K562 (cell line): ENCODE data around the gene TENM3.

Source experiments
- CC2D1A ChIP-seq: fragments of 450-650 bp; IDR thresholded peaks from 2 replicates; pipeline ENCODE4 v1.6.1; 2017; ENCODE audit warnings: mild to moderate bottlenecking
- EP300 ChIP-seq: IDR thresholded peaks from 2 replicates; pipeline ENCODE4 v1.6.1; 2012; ENCODE audit warnings: low read length, improper control_type of control experiment
- FOS ChIP-seq: IDR thresholded peaks from 3 replicates; pipeline ENCODE4 v1.6.1; 2011; ENCODE audit not compliant: insufficient read length; ENCODE audit errors: extremely low read depth
- POLR2A ChIP-seq: fragments of 450-650 bp; conservative IDR thresholded peaks from 2 replicates; pipeline ENCODE4 v1.6.1; 2016
- POLR2AphosphoS5 ChIP-seq: IDR thresholded peaks from 2 replicates; pipeline ENCODE4 v1.6.1; 2011; ENCODE audit warnings: mild to moderate bottlenecking, low read depth, low read length, moderate library complexity; ENCODE audit not compliant: control insufficient read depth, insufficient read depth
- TRIM24 ChIP-seq, 2 experiments: fragments of 450-650 bp; IDR thresholded peaks; 2 replicates each; pipeline ENCODE4 v1.6.1; 2016
- TF ChIP-seq, protein P1 (sequence below), 2 experiments: fragments of 450-650 bp; formaldehyde crosslinking in 1 of 2; IDR thresholded peaks; 2 replicates each; pipeline versions ENCODE4 v1.4.0 to v1.6.1; 2014 to 2020; ENCODE audit warnings: mild to moderate bottlenecking in 2 of 2, borderline replicate concordance in 1 of 2, low read depth in 1 of 2
- TF ChIP-seq, protein P2 (sequence below): sonication (generic); formaldehyde crosslinking; IDR thresholded peaks from 2 replicates; pipeline ENCODE4 v1.8.0; 2022; ENCODE audit warnings: missing genetic modification reagents, mild to moderate bottlenecking, borderline replicate concordance
- TF ChIP-seq, protein P3 (sequence below): fragments of 450-650 bp; formaldehyde crosslinking; IDR thresholded peaks from 2 replicates; pipeline ENCODE4 v1.4.0; 2020; ENCODE audit warnings: mild to moderate bottlenecking, moderate library complexity

DNA sequence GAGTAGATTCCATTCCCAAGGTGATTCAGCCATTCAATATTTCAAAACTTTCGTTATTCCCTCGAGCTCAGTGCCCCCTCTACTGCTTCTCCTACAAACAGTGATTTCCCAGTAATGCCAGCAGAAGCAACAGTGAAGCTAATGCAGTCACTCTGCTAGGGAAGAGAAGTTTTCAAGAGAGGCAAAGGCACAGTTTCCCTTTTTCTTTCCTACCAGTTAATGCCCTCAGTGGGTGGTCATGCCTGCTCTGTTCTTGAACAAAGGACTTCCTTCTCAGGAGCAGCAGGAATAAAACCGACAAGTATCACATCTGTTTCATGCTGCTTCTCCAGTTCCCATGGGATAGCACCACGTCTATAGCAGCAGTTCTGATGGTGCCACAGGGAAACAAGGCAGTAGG is 317.2 kb downstream of the TENM3 start:
- no peak for TF ChIP-seq FOS
- TF ChIP-seq EP300: no peak
- TF ChIP-seq POLR2A: no peak
- no peak for TF ChIP-seq TRIM24 (IDR thresholded peaks at IDR 0.05)
- TF ChIP-seq POLR2AphosphoS5: no peak
- no peak for TF ChIP-seq CC2D1A
- TF ChIP-seq, protein P1, sequence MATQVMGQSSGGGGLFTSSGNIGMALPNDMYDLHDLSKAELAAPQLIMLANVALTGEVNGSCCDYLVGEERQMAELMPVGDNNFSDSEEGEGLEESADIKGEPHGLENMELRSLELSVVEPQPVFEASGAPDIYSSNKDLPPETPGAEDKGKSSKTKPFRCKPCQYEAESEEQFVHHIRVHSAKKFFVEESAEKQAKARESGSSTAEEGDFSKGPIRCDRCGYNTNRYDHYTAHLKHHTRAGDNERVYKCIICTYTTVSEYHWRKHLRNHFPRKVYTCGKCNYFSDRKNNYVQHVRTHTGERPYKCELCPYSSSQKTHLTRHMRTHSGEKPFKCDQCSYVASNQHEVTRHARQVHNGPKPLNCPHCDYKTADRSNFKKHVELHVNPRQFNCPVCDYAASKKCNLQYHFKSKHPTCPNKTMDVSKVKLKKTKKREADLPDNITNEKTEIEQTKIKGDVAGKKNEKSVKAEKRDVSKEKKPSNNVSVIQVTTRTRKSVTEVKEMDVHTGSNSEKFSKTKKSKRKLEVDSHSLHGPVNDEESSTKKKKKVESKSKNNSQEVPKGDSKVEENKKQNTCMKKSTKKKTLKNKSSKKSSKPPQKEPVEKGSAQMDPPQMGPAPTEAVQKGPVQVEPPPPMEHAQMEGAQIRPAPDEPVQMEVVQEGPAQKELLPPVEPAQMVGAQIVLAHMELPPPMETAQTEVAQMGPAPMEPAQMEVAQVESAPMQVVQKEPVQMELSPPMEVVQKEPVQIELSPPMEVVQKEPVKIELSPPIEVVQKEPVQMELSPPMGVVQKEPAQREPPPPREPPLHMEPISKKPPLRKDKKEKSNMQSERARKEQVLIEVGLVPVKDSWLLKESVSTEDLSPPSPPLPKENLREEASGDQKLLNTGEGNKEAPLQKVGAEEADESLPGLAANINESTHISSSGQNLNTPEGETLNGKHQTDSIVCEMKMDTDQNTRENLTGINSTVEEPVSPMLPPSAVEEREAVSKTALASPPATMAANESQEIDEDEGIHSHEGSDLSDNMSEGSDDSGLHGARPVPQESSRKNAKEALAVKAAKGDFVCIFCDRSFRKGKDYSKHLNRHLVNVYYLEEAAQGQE (IDR thresholded peaks at IDR 0.05; ENCODE audit: borderline replicate concordance): no peak
- TF ChIP-seq, protein P1 (CRISPR knock-in tag; IDR thresholded peaks at IDR 0.05; ENCODE audit: low read depth): no peak
- TF ChIP-seq, protein P2, sequence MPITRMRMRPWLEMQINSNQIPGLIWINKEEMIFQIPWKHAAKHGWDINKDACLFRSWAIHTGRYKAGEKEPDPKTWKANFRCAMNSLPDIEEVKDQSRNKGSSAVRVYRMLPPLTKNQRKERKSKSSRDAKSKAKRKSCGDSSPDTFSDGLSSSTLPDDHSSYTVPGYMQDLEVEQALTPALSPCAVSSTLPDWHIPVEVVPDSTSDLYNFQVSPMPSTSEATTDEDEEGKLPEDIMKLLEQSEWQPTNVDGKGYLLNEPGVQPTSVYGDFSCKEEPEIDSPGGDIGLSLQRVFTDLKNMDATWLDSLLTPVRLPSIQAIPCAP (CRISPR knock-in tag): no peak
- TF ChIP-seq, protein P3, sequence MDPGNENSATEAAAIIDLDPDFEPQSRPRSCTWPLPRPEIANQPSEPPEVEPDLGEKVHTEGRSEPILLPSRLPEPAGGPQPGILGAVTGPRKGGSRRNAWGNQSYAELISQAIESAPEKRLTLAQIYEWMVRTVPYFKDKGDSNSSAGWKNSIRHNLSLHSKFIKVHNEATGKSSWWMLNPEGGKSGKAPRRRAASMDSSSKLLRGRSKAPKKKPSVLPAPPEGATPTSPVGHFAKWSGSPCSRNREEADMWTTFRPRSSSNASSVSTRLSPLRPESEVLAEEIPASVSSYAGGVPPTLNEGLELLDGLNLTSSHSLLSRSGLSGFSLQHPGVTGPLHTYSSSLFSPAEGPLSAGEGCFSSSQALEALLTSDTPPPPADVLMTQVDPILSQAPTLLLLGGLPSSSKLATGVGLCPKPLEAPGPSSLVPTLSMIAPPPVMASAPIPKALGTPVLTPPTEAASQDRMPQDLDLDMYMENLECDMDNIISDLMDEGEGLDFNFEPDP (CRISPR knock-in tag): no peak
